Naive B cell (primary cell): ENCODE data around the gene PCCA. TPM values are rescaled to one million over a fixed set of nuclear protein-coding genes. Genes with fewer than 3 reads are reported as not detected.
A peak's percentile ranks its signal among the peaks of the same experiment; 100 is the strongest.
"Not testable (repeated sequence)": the region's sequence is repeated elsewhere in the genome, so short reads cannot be mapped to it uniquely, and the experiment has no call there.

Source experiments
- ATAC-seq, 2 donors: fragments of 150-1000 bp; cut with Tn5 transposase; 2 replicates each; pipeline ENCODE4 v1.10.0; 2021; ENCODE audit warnings: low read depth in 2 of 2, mild to moderate bottlenecking in 2 of 2, moderate library complexity in 2 of 2
- DNase-seq: peaks from one replicate; pipeline ENCODE4 v3.0.0; 2022
- H3K27ac Mint-ChIP-seq, 6 donors: one replicate each; pipeline ENCODE4 v1.8.0; 2020 to 2022; ENCODE audit warnings: mild to moderate bottlenecking in 6 of 6, mixed read lengths in 6 of 6, moderate library complexity in 5 of 6, inconsistent platforms in 2 of 6
- H3K27me3 Mint-ChIP-seq, 3 donors: one replicate each; pipeline ENCODE4 v1.8.0; 2021 to 2022; ENCODE audit warnings: mixed read lengths in 3 of 3, mild to moderate bottlenecking in 1 of 3
- H3K36me3 Mint-ChIP-seq, 2 donors: one replicate each; pipeline ENCODE4 v1.8.0; 2020 to 2022; ENCODE audit warnings: mixed read lengths in 2 of 2, inconsistent platforms in 1 of 2, mild to moderate bottlenecking in 1 of 2
- H3K4me1 Mint-ChIP-seq, 3 donors: one replicate each; pipeline ENCODE4 v1.8.0; 2020 to 2022; ENCODE audit warnings: mixed read lengths in 3 of 3, inconsistent platforms in 1 of 3, mild to moderate bottlenecking in 1 of 3, moderate library complexity in 1 of 3
- H3K4me3 Mint-ChIP-seq, 8 donors: one replicate each; pipeline ENCODE4 v1.8.0; 2020 to 2022; ENCODE audit warnings: mild to moderate bottlenecking in 8 of 8, mixed read lengths in 8 of 8, moderate library complexity in 8 of 8, inconsistent platforms in 2 of 8
- H3K9me3 Mint-ChIP-seq, 7 donors: one replicate each; pipeline ENCODE4 v1.8.0; 2020 to 2022; ENCODE audit warnings: mixed read lengths in 7 of 7, mild to moderate bottlenecking in 5 of 7, inconsistent platforms in 2 of 7, moderate library complexity in 1 of 7
- polyA plus RNA-seq, 6 donors: library from polyadenylated mRNA; unstranded; fragments of 300-500 nt; fragmentation: Illumina TruSeq; gene quantifications; one replicate each; pipeline ENCODE4 v1.2.3, GENCODE V29; 2021; ENCODE audit warnings: low read depth in 6 of 6

PCCA gene
- polyA plus RNA-seq, 6 donors from 2014 or later, result 2.4 to 8.4 (median 4.6) TPM

GRCh38 chr13:100300708-100301107, 211.8 kb downstream of the PCCA start:
- Mint-ChIP-seq H3K27ac (no peak overlapping the region), H3K36me3 (no peaks in the 10 kb centered on the region), H3K4me3 (no peak overlapping the region), H3K4me1 (peaks cover 0 to 3% (median 2%) of the 10 kb centered on the region in 3 donors), H3K27me3 (no peaks in the 10 kb centered on the region), H3K9me3 (peaks cover 0 to 3% (median 0%) of the 10 kb centered on the region in 7 donors)
- no peak for DNase-seq
- no peak for ATAC-seq

GRCh38 chr13:100301418-100301817, 212.5 kb downstream of the PCCA start:
- H3K27me3 Mint-ChIP-seq, result no peaks in the 10 kb centered on the region
- H3K4me1 Mint-ChIP-seq, result peaks cover 1 to 7% (median 3%) of the 10 kb centered on the region in 3 donors
- H3K36me3 Mint-ChIP-seq, result no peaks in the 10 kb centered on the region
- H3K9me3 Mint-ChIP-seq, result peaks cover 0 to 3% (median 0%) of the 10 kb centered on the region in 7 donors
- H3K27ac Mint-ChIP-seq, result no peak overlapping the region
- no peak for DNase-seq
- no peak overlapping the region for H3K4me3 Mint-ChIP-seq
- ATAC-seq, result no peak

GRCh38 chr13:100302391-100302790, 213.5 kb downstream of the PCCA start:
- H3K9me3 Mint-ChIP-seq, result peaks cover 0 to 3% (median 0%) of the 10 kb centered on the region in 7 donors
- DNase-seq (no peak), ATAC-seq (no peak)
- H3K4me1 Mint-ChIP-seq, result peaks cover 3 to 7% (median 5%) of the 10 kb centered on the region in 3 donors
- H3K4me3 Mint-ChIP-seq, result no peak overlapping the region
- no peak overlapping the region for H3K27ac Mint-ChIP-seq
- H3K27me3 Mint-ChIP-seq, result no peaks in the 10 kb centered on the region
- no peaks in the 10 kb centered on the region for H3K36me3 Mint-ChIP-seq

- H3K9me3 Mint-ChIP-seq, result no peaks in the 10 kb centered on the region
- H3K36me3 Mint-ChIP-seq, result no peaks in the 10 kb centered on the region
- no peak for DNase-seq
- no peak overlapping the region for H3K4me3 Mint-ChIP-seq
- H3K27me3 Mint-ChIP-seq, result no peaks in the 10 kb centered on the region
- ATAC-seq, result no peak
- H3K4me1 Mint-ChIP-seq, result peaks cover 3 to 5% (median 5%) of the 10 kb centered on the region in 3 donors
- no peak overlapping the region for H3K27ac Mint-ChIP-seq
These were observed 215.3 kb downstream of the PCCA start for GRCh38 chr13:100304229-100304628.

- Mint-ChIP-seq H3K36me3 (no peaks in the 10 kb centered on the region), H3K27me3 (no peaks in the 10 kb centered on the region), H3K9me3 (no peaks in the 10 kb centered on the region), H3K27ac (peak overlapping the region in 1 of 6 donors; percentile 49), H3K4me3 (no peak overlapping the region), H3K4me1 (peaks cover 3 to 5% (median 5%) of the 10 kb centered on the region in 3 donors)
- ATAC-seq (no peak), DNase-seq (no peak)
These were observed 216.5 kb downstream of the PCCA start for GRCh38 chr13:100305398-100305797.

GRCh38 chr13:100306030-100306429, 217.1 kb downstream of the PCCA start:
- DNase-seq (no peak), ATAC-seq (no peak)
- H3K4me1 Mint-ChIP-seq, result peaks cover 3 to 5% (median 5%) of the 10 kb centered on the region in 3 donors
- peak overlapping the region in 1 of 6 donors; percentile 47 for H3K27ac Mint-ChIP-seq
- H3K4me3 Mint-ChIP-seq, result no peak overlapping the region
- no peaks in the 10 kb centered on the region for H3K9me3 Mint-ChIP-seq
- no peaks in the 10 kb centered on the region for H3K36me3 Mint-ChIP-seq
- H3K27me3 Mint-ChIP-seq, result no peaks in the 10 kb centered on the region

- ATAC-seq (no peak), DNase-seq (no peak)
- H3K27me3 Mint-ChIP-seq, result no peaks in the 10 kb centered on the region
- H3K4me3 Mint-ChIP-seq, result peak overlapping the region in 1 of 8 donors; percentile 69
- H3K9me3 Mint-ChIP-seq, result no peaks in the 10 kb centered on the region
- H3K27ac Mint-ChIP-seq, result peak overlapping the region in 1 of 6 donors; percentile 47
- peaks cover 3 to 5% (median 5%) of the 10 kb centered on the region in 3 donors for H3K4me1 Mint-ChIP-seq
- H3K36me3 Mint-ChIP-seq, result no peaks in the 10 kb centered on the region
These were observed 217.6 kb downstream of the PCCA start for GRCh38 chr13:100306434-100306999.

GRCh38 chr13:100314132-100314910, 225.4 kb downstream of the PCCA start:
- H3K27me3 Mint-ChIP-seq, result no peaks in the 10 kb centered on the region

GRCh38 chr13:100315522-100315921, 226.6 kb downstream of the PCCA start:
- H3K27ac Mint-ChIP-seq, result peak overlapping the region in 1 of 6 donors; percentile 35
- no peak for ATAC-seq
- DNase-seq, result no peak
- peaks cover 8 to 19% of the 10 kb centered on the region in 2 donors for H3K36me3 Mint-ChIP-seq
- peaks cover 2 to 9% (median 4%) of the 10 kb centered on the region in 7 donors for H3K9me3 Mint-ChIP-seq
- no peaks in the 10 kb centered on the region for H3K4me1 Mint-ChIP-seq
- H3K4me3 Mint-ChIP-seq, result peak overlapping the region in 1 of 8 donors; percentile 30
- no peaks in the 10 kb centered on the region for H3K27me3 Mint-ChIP-seq

More at GRCh38 chr13:100314132-100314910, 225.4 kb downstream of the PCCA start:
- H3K9me3 Mint-ChIP-seq, result peaks cover 0 to 7% (median 3%) of the 10 kb centered on the region in 7 donors
- no peaks in the 10 kb centered on the region for H3K4me1 Mint-ChIP-seq
- peaks cover 8 to 19% of the 10 kb centered on the region in 2 donors for H3K36me3 Mint-ChIP-seq
- peak overlapping the region in 1 of 6 donors; percentile 4 for H3K27ac Mint-ChIP-seq
- no peak for ATAC-seq
- DNase-seq, result no peak
- H3K4me3 Mint-ChIP-seq, result no peak overlapping the region

GRCh38 chr13:100318473-100318872, 229.6 kb downstream of the PCCA start:
- H3K27me3 Mint-ChIP-seq, ATAC-seq, H3K9me3 Mint-ChIP-seq, H3K4me1 Mint-ChIP-seq, H3K27ac Mint-ChIP-seq, DNase-seq, H3K4me3 Mint-ChIP-seq: not testable (repeated sequence)
- H3K36me3 Mint-ChIP-seq, result peaks cover 0 to 19% of the 10 kb centered on the region in 2 donors

- no peaks in the 10 kb centered on the region for H3K27me3 Mint-ChIP-seq
- peaks cover 0 to 9% of the 10 kb centered on the region in 2 donors for H3K36me3 Mint-ChIP-seq
- no peak for DNase-seq
- no peak overlapping the region for H3K27ac Mint-ChIP-seq
- H3K4me3 Mint-ChIP-seq, result no peak overlapping the region
- peaks cover 0 to 8% (median 0%) of the 10 kb centered on the region in 7 donors for H3K9me3 Mint-ChIP-seq
- no peak for ATAC-seq
- no peaks in the 10 kb centered on the region for H3K4me1 Mint-ChIP-seq
These were observed 235.0 kb downstream of the PCCA start for GRCh38 chr13:100323937-100324336.

GRCh38 chr13:100330662-100331061, 241.8 kb downstream of the PCCA start:
- no peaks in the 10 kb centered on the region for H3K4me1 Mint-ChIP-seq
- peaks cover 16% of the 10 kb centered on the region in 2 donors for H3K36me3 Mint-ChIP-seq
- ATAC-seq, result no peak
- no peak for DNase-seq
- H3K4me3 Mint-ChIP-seq, result no peak overlapping the region
- H3K27me3 Mint-ChIP-seq, result no peaks in the 10 kb centered on the region
- H3K27ac Mint-ChIP-seq, result no peak overlapping the region
- H3K9me3 Mint-ChIP-seq, result peaks cover 0 to 22% (median 12%) of the 10 kb centered on the region in 7 donors

- DNase-seq, result no peak
- H3K4me1 Mint-ChIP-seq, result no peaks in the 10 kb centered on the region
- no peak overlapping the region for H3K27ac Mint-ChIP-seq
- H3K9me3 Mint-ChIP-seq, result peaks cover 0 to 23% (median 15%) of the 10 kb centered on the region in 7 donors
- H3K4me3 Mint-ChIP-seq, result no peak overlapping the region
- H3K27me3 Mint-ChIP-seq, result no peaks in the 10 kb centered on the region
- peaks cover 17 to 18% of the 10 kb centered on the region in 2 donors for H3K36me3 Mint-ChIP-seq
- no peak for ATAC-seq
These were observed 244.2 kb downstream of the PCCA start for GRCh38 chr13:100333141-100333540.

GRCh38 chr13:100334214-100334613, 245.3 kb downstream of the PCCA start:
- Mint-ChIP-seq H3K27ac (no peak overlapping the region), H3K9me3 (peaks cover 0 to 23% (median 15%) of the 10 kb centered on the region in 7 donors)
- no peak for ATAC-seq

More at GRCh38 chr13:100334214-100334613, 245.3 kb downstream of the PCCA start:
- Mint-ChIP-seq H3K4me3 (no peak overlapping the region), H3K36me3 (peaks cover 15 to 17% of the 10 kb centered on the region in 2 donors), H3K4me1 (no peaks in the 10 kb centered on the region), H3K27me3 (no peaks in the 10 kb centered on the region)
- DNase-seq, result no peak
